Cardiac muscle cell (in vitro differentiated cells and primary cell): ENCODE measurements around the gene GJB2. TPM values are rescaled to one million over a fixed set of nuclear protein-coding genes. Genes with fewer than 3 reads are reported as not detected.

Source experiments
- DNase-seq, 2 donors: peaks; one replicate each; pipeline versions ENCODE4 v3.0.0 to v3.0.0-alpha.2; 2010 to 2017; ENCODE audit warnings: low read depth in 1 of 2, low spot score in 1 of 2
- H3K27ac ChIP-seq: fragments of 200-600 bp; sonication (generic); 2 replicates; pipeline ENCODE4 v1.5.1; 2016
- H3K27me3 ChIP-seq: fragments of 200-600 bp; sonication (generic); 2 replicates; pipeline ENCODE4 v1.6.0; 2016; ENCODE audit warnings: control low read depth
- H3K36me3 ChIP-seq: fragments of 200-600 bp; sonication (generic); 2 replicates; pipeline ENCODE4 v1.5.1; 2016; ENCODE audit warnings: control low read depth
- H3K4me1 ChIP-seq: fragments of 200-600 bp; sonication (generic); 2 replicates; pipeline ENCODE4 v1.8.1; 2017; ENCODE audit warnings: low read depth, mild to moderate bottlenecking, mixed run types
- H3K4me3 ChIP-seq: fragments of 200-600 bp; sonication (generic); 2 replicates; pipeline ENCODE4 v1.5.1; 2016; ENCODE audit warnings: mild to moderate bottlenecking
- H3K9me3 ChIP-seq: fragments of 200-600 bp; sonication (generic); 2 replicates; pipeline ENCODE4 v1.5.1; 2017; ENCODE audit warnings: low read depth, mild to moderate bottlenecking, control low read depth
- CTCF ChIP-seq: IDR thresholded peaks from 2 replicates; pipeline ENCODE4 v1.5.1; 2012; ENCODE audit warnings: low read depth, mild to moderate bottlenecking, low read length
- polyA plus RNA-seq: library from polyadenylated mRNA; unstranded; fragments of >200 nt; fragmentation: Nextera tagmentation; extraction: Ambion mirVana; gene quantifications from 2 replicates; pipeline ENCODE4 v1.2.1, GENCODE V29; 2016
- total RNA-seq: library from RNA; depleted of rRNA; stranded (reverse); fragments of >200 nt; gene quantifications from 2 replicates; pipeline ENCODE4 v1.2.3, GENCODE V29; 2016

GJB2 gene
- total and polyA plus RNA-seq, 2 experiments from 2014 or later, result 2.9 to 6.6 TPM

- Histone ChIP-seq H3K4me1 (peaks cover 13% of the 10 kb centered on the region), H3K27me3 (peaks cover 61% of the 10 kb centered on the region), H3K36me3 (no peaks in the 10 kb centered on the region), H3K9me3 (no peaks in the 10 kb centered on the region), H3K27ac (no peak overlapping the region), H3K4me3 (no peak overlapping the region)
- DNase-seq, result no peak
- TF ChIP-seq CTCF, result no peak
Observed at GRCh38 chr13:20188667-20189553, 3.8 kb downstream of the GJB2 start.

DNA sequence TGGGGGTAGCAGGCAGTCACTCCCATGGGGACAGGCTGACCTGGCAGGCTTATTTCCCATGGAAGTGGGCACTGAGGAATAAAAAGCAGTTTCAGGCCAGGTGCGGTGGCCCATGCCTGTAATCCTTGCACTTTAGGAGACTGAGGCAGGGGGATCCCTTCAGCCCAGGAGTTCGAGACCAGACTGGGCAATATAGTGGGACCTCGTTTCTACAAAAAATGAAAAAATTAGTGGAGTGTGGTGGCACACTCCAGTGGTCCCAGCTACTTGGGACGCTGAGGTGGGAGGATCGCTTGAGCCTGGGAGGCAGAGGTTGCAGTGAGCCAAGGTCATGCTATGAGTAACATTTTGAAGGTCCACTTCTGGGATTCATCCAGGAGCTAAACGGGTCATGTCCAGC is 6.0 kb downstream of the GJB2 start:
- Histone ChIP-seq H3K36me3 (no peaks in the 10 kb centered on the region), H3K4me1 (peaks cover 13% of the 10 kb centered on the region), H3K9me3 (no peaks in the 10 kb centered on the region), H3K27me3 (peaks cover 40% of the 10 kb centered on the region), H3K27ac (no peak overlapping the region), H3K4me3 (no peak overlapping the region)
- DNase-seq, result no peak
- no peak for TF ChIP-seq CTCF

GRCh38 chr13:20185366-20186056 is 7.2 kb downstream of the GJB2 start:
- peaks cover 27% of the 10 kb centered on the region for H3K27me3 ChIP-seq
- no peak overlapping the region for H3K4me3 ChIP-seq
- peak in 1 of 2 donors; percentile 47 for DNase-seq
- TF ChIP-seq CTCF, result no peak
- H3K27ac ChIP-seq, result no peak overlapping the region
- no peaks in the 10 kb centered on the region for H3K9me3 ChIP-seq
- peaks cover 13% of the 10 kb centered on the region for H3K4me1 ChIP-seq
- H3K36me3 ChIP-seq, result no peaks in the 10 kb centered on the region

DNA sequence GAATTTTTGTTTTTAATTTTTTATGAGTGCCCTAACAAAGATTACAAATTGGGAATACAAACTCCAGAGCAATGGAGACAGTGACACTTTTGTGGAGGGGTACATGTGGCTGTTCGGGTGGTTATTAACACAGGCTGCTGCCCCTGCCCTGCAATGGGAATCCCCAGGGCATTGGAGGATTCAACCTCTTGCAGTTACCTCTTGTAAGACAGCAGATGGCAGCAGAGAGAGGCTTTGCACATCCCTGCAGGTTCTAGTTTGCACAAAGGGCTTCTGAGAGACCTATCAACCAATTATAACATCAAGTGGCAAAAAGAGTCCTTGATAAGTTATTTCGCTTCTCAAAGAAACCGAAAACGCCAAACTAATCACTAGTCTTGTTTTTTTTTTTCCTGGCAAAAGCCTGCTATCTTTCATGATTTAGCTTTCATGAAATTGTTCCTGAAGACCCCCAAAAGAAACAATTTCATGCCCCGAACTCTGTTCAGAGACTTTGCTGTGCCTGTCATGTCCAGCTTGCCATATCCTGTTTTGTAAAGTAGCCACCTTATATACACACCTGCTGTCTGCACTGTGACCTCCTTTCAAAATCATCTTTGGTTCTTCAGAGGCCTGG is 10.4 kb downstream of the GJB2 start:
- Histone ChIP-seq H3K4me1 (peaks cover 13% of the 10 kb centered on the region), H3K36me3 (no peaks in the 10 kb centered on the region), H3K27me3 (no peaks in the 10 kb centered on the region), H3K4me3 (no peak overlapping the region), H3K27ac (no peak overlapping the region), H3K9me3 (no peaks in the 10 kb centered on the region)
- TF ChIP-seq CTCF, result peak; percentile 89
- DNase-seq, result peak; percentile 84 to 87

- no peaks in the 10 kb centered on the region for H3K36me3 ChIP-seq
- H3K4me3 ChIP-seq, result no peak overlapping the region
- peaks cover 13% of the 10 kb centered on the region for H3K4me1 ChIP-seq
- no peaks in the 10 kb centered on the region for H3K9me3 ChIP-seq
- no peak for DNase-seq
- H3K27me3 ChIP-seq, result no peaks in the 10 kb centered on the region
- H3K27ac ChIP-seq, result no peak overlapping the region
- no peak for TF ChIP-seq CTCF
Observed at GRCh38 chr13:20181188-20181587, 11.6 kb downstream of the GJB2 start.
